Breast epithelium (tissue), 4 donors: ENCODE data around the gene AOPEP. TPM values are rescaled to one million over a fixed set of nuclear protein-coding genes. Genes with fewer than 3 reads are reported as not detected.

ENCODE experiments used
- DNase-seq, 2 donors: peaks; one replicate each; pipeline ENCODE4 v3.0.0-alpha.2; 2019; ENCODE audit warnings: low spot score in 2 of 2
- H3K27ac ChIP-seq, 2 donors: fragments of 200-600 bp; sonication (generic) in 1 of 2; one replicate each; pipeline ENCODE4 v1.5.1; 2016 to 2019; ENCODE audit warnings: mild to moderate bottlenecking in 1 of 2
- H3K27me3 ChIP-seq, 2 donors: fragments of 200-600 bp; sonication (generic) in 1 of 2; one replicate each; pipeline versions ENCODE4 v1.5.1 to v1.6.0; 2017 to 2019; ENCODE audit warnings: control low read depth in 1 of 2, mild to moderate bottlenecking in 1 of 2
- H3K36me3 ChIP-seq: fragments of 200-600 bp; one replicate; pipeline ENCODE4 v1.5.1; 2019
- H3K4me1 ChIP-seq, 2 donors: fragments of 200-600 bp; sonication (generic); one replicate each; pipeline ENCODE4 v1.5.1; 2016 to 2019; ENCODE audit warnings: control low read depth in 1 of 2
- H3K4me3 ChIP-seq, 3 donors: fragments of 200-600 bp; sonication (generic); 1 replicate in 2 of 3; 2 replicates in 1 of 3; pipeline ENCODE4 v1.5.1; 2016 to 2019; ENCODE audit warnings: mild to moderate bottlenecking in 3 of 3, moderate library complexity in 2 of 3
- H3K9me3 ChIP-seq, 2 donors: fragments of 200-600 bp; sonication (generic) in 1 of 2; one replicate each; pipeline ENCODE4 v1.5.1; 2016 to 2019; ENCODE audit warnings: control low read depth in 1 of 2
- POLR2A ChIP-seq: fragments of 450-650 bp; IDR thresholded peaks from one replicate; pipeline ENCODE4 v1.6.1; 2016; ENCODE audit warnings: antibody characterized with exemption, mild to moderate bottlenecking, moderate library complexity
- POLR2AphosphoS5 ChIP-seq, 3 donors: sonication (generic); formaldehyde crosslinking; IDR thresholded peaks; one replicate each; pipeline ENCODE4 v1.6.1; 2017; ENCODE audit warnings: antibody characterized with exemption in 3 of 3
- intact Hi-C: fragments of 100-400 bp; cut with DNase I; formaldehyde crosslinking; loops from one replicate; pipeline ENCODE4 v1.15.1; 2023; ENCODE audit warnings: low total_unique reads
- total RNA-seq, 3 donors: library from RNA; depleted of rRNA; stranded (reverse); fragments of >200 nt; gene quantifications; one replicate each; pipeline ENCODE4 v1.1.0, GENCODE V29; 2016
- TF ChIP-seq, protein P1 (sequence below), 3 donors: fragments of 450-650 bp; IDR thresholded peaks; one replicate each; pipeline ENCODE4 v1.5.1; 2016 to 2017; ENCODE audit warnings: antibody characterized with exemption in 3 of 3, mild to moderate bottlenecking in 3 of 3, moderate library complexity in 3 of 3

AOPEP gene
- total RNA-seq, 3 donors from 2014 or later: 15.5 to 94.1 (median 87.5) TPM

DNA sequence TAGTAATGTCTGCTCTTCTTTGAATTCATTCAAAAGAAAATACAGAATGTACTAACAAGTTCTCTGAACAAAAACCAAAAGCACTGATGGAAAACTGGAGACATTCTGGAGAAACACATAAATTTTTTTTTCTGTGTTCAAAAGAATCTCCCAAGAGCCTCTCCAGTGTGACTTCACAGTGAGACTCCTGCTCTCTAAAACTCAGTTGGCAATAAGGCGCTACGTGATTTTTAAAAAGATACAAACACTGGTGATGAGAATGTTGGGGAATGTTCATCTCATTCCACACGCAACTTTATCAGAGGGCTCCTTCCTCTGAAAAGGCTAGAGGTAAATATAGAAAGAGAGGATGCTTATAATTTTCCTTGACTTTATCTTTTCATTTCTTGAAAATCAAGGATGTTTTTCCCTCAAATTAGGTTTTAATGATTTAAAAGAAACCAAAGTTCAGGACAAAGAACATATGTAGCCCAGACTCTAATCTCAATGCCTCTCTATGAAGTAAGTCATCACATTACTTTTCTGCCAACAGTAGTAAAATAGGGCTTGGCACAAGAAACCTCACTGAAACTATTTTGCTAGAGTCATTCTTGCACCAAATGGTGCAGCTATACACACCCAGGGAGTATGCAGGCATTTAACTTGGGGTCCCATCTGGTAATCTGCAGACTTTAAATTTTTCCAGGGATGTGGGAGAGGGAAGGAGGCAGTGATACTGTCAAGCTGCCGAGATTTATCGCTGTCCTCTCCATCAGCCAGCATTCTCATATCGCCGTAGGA is 12.9 kb upstream of the AOPEP start:
- no peak for DNase-seq
- TF ChIP-seq POLR2A: no peak
- TF ChIP-seq POLR2AphosphoS5 (IDR thresholded peaks at IDR 0.05): no peak
- H3K27ac ChIP-seq: no peak overlapping the region
- intact Hi-C loops: no loop called here
- no peaks in the 10 kb centered on the region for H3K4me1 ChIP-seq
- no peaks in the 10 kb centered on the region for H3K36me3 ChIP-seq
- H3K9me3 ChIP-seq: no peaks in the 10 kb centered on the region
- no peak overlapping the region for H3K4me3 ChIP-seq
- H3K27me3 ChIP-seq: no peaks in the 10 kb centered on the region

DNA sequence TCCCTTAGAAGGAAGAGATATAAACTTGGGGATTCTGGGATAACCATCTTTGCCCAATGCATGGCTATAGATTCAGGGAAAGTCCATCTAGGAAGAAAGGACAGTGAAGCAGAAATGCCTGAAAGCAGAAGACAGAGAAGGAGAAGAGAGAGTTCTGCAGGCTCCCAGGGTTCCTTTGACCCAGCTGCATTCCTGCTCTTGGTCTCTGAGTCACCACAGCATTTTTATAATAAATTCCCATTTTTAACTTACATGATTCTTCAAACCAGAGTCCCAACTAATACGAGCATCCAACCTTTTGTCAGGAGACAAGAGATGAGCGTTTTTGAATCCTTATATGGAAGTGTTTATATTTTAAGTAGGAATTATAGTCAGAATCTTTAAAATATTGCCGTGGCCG is 12.0 kb upstream of the AOPEP start:
- Histone ChIP-seq H3K4me1 (no peaks in the 10 kb centered on the region), H3K9me3 (no peaks in the 10 kb centered on the region), H3K36me3 (no peaks in the 10 kb centered on the region), H3K27ac (no peak overlapping the region), H3K27me3 (no peaks in the 10 kb centered on the region), H3K4me3 (no peak overlapping the region)
- no peak for DNase-seq
- TF ChIP-seq, protein P1, sequence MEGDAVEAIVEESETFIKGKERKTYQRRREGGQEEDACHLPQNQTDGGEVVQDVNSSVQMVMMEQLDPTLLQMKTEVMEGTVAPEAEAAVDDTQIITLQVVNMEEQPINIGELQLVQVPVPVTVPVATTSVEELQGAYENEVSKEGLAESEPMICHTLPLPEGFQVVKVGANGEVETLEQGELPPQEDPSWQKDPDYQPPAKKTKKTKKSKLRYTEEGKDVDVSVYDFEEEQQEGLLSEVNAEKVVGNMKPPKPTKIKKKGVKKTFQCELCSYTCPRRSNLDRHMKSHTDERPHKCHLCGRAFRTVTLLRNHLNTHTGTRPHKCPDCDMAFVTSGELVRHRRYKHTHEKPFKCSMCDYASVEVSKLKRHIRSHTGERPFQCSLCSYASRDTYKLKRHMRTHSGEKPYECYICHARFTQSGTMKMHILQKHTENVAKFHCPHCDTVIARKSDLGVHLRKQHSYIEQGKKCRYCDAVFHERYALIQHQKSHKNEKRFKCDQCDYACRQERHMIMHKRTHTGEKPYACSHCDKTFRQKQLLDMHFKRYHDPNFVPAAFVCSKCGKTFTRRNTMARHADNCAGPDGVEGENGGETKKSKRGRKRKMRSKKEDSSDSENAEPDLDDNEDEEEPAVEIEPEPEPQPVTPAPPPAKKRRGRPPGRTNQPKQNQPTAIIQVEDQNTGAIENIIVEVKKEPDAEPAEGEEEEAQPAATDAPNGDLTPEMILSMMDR (IDR thresholded peaks at IDR 0.05): no peak
- TF ChIP-seq POLR2AphosphoS5 (IDR thresholded peaks at IDR 0.05) (no peak), POLR2A (no peak)
- intact Hi-C loops: no loop called here

DNA sequence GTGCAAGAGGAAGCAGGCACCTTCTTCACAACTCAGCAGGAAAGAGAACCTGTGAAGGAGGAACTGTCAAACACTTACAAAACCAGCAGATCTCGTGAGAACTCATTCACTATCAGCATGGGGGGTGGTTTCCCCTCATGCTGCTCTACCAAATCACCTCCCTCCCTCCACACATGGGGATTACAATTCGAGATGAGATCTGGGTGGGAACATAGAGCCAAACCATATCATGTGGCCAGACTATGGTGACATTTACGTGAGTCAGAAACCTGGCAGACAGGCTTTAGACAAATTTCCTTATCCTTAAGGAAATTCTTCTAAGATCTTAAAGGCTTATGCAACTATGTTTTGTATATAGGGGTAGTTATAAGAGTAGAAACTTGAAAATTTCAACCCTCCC is 8.7 kb upstream of the AOPEP start:
- no peaks in the 10 kb centered on the region for H3K9me3 ChIP-seq
- TF ChIP-seq POLR2A (no peak), POLR2AphosphoS5 (IDR thresholded peaks at IDR 0.05) (no peak)
- H3K4me1 ChIP-seq: no peaks in the 10 kb centered on the region
- H3K36me3 ChIP-seq: no peaks in the 10 kb centered on the region
- H3K27ac ChIP-seq: no peak overlapping the region
- no peaks in the 10 kb centered on the region for H3K27me3 ChIP-seq
- H3K4me3 ChIP-seq: no peak overlapping the region
- intact Hi-C loops: no loop called here
- no peak for DNase-seq

DNA sequence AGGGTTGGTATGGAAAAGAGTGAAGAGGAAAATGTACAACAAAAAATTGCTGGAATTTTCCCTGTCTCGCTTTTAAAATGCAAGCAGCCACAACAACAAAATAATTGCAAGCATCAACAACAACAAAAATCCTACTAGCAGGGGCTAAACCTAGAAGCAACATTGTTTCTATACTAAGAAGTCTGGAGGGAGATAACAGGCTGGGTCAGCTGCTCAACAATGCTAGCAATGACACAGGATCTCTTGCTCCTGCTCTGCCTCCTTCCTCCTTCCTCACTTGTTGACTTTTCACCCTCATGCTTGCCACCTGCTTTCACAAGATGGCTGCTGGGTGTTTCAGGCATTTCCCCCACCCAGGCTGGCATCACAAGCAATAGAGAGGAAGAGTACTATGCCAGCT is 7.6 kb upstream of the AOPEP start:
- intact Hi-C loops: no loop called here
- Histone ChIP-seq H3K4me3 (no peak overlapping the region), H3K9me3 (no peaks in the 10 kb centered on the region), H3K27ac (no peak overlapping the region), H3K36me3 (no peaks in the 10 kb centered on the region), H3K27me3 (no peaks in the 10 kb centered on the region), H3K4me1 (no peaks in the 10 kb centered on the region)
- TF ChIP-seq, protein P1 (IDR thresholded peaks at IDR 0.05): no peak
- TF ChIP-seq POLR2AphosphoS5 (IDR thresholded peaks at IDR 0.05) (no peak), POLR2A (no peak)
- no peak for DNase-seq

DNA sequence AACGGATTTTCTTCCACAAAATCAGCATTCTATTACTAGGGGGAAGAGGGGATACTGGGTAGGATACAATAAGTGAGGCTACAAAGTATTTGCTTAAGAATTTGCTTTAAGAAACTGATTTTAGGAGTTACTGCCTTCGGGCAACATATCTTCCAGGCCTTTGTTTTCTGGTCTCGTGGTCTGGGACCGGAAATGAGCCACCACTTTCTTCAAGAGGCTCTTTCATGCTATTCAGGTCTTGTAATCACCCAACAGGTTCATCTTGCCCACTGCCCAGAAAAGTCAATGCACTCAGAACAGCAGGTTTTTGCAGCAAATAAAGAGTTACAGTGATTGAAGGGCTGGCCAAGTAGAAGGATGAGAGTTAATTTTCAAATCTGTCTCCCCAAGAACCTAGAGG is 6.6 kb upstream of the AOPEP start:
- intact Hi-C loops: no loop called here
- TF ChIP-seq, protein P1 (IDR thresholded peaks at IDR 0.05): no peak
- TF ChIP-seq POLR2A (no peak), POLR2AphosphoS5 (IDR thresholded peaks at IDR 0.05) (no peak)
- DNase-seq: no peak
- Histone ChIP-seq H3K4me1 (no peaks in the 10 kb centered on the region), H3K9me3 (no peaks in the 10 kb centered on the region), H3K4me3 (no peak overlapping the region), H3K27ac (no peak overlapping the region), H3K27me3 (no peaks in the 10 kb centered on the region), H3K36me3 (no peaks in the 10 kb centered on the region)

DNA sequence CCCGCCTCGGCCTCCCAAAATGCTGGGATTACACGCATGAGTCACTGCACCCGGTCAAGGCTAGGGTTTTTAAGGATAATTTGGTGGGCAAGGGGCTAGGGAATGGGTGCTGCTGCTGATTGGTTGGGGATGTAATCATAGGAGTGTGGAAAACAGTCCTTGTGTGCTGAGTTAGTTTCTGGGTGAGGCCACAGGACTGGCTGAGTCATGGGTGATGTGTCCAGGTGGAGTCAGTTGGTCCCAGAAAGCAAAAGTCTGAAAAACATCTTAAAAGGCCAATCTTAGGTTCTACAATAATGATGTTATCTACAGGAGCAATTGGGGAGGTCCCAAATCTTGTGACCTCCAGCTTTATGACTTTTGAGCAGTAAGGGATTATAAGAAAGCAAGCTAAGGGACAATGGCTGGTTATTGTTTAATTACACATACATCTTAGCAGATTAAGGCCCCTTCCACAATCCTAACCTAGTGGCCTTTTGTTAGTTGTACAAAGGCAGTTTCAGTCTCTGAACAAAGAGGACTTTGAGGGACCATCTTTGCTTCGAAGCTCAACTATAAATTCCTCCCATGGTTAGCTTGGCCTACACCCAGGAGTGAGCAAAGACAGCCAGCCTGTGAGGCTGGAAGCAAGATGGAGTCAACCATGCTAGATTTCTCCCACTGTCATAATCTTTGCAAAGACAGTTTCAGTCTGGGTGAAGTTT is 5.5 kb upstream of the AOPEP start:
- Histone ChIP-seq H3K27me3 (no peaks in the 10 kb centered on the region), H3K36me3 (no peaks in the 10 kb centered on the region), H3K4me3 (no peak overlapping the region), H3K4me1 (no peaks in the 10 kb centered on the region), H3K9me3 (no peaks in the 10 kb centered on the region), H3K27ac (no peak overlapping the region)
- TF ChIP-seq POLR2AphosphoS5 (IDR thresholded peaks at IDR 0.05): no peak
- TF ChIP-seq, protein P1 (IDR thresholded peaks at IDR 0.05): no peak
- TF ChIP-seq POLR2A: no peak
- intact Hi-C loops: no loop called here
- DNase-seq: no peak
